ENCODE results near the gene BRCA2.

BRCA2 gene

DNA sequence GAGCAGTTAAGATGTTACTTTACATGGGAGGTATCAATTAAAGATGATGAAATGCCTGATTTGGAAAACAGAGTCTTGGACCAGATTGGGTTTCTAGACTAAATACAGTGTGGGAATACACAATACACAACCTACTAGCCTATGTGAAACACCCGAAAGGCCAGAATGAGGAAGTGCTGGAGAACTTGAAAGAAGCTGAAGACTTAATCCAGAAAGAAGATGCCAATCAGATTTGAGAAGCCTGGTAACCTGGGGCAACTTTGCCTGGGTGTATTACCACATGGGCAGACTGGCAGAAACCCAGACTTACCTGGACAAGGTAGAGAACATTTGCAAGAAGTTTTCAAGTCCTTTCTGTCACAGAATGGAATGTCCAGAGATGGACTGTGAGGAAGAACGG lies 69.4 kb downstream of the BRCA2 start:
- no peak for DNase-seq

DNA sequence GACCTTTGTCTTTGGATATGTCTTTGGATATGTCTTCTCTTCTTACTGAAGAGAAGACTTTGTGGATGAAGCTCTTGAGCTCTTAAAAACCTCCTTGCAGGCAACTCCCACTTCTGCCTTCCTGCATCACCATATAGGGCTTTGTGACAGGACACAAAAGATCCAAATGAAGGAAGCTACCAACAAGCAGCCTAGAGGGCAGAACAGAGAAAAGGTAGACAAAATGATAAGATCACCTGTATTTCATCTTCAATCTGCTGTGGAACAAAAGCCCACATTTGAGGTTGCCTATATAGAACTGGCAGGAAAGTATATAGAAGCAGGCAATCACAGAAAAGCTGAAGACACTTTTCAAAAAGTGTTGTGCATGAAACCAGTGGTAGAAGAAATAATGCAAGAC lies 70.1 kb downstream of the BRCA2 start:
- no peak for DNase-seq

DNA sequence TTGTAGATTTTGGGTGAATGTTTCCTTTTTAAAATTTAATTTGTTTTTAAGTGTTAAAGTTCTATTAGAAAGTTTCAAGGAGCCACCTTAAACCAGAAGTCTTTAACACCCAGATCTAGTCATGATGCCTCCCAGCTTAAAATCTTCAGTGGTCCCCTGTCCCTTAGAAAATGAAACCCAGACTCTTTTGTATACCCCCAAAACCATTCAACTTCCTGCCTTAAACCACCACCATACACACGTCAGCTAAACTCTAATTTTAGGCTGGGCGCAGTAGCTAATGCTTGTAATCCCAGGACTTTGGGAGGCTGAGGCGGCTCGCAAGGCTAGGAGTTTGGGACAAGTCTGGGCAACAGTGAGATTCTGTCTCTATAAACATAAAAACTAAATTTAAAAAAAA lies 74.7 kb downstream of the BRCA2 start:
- no peak for DNase-seq

GRCh38 chr13:32390484-32390883 lies 75.2 kb downstream of the BRCA2 start:
- DNase-seq: no peak

DNA sequence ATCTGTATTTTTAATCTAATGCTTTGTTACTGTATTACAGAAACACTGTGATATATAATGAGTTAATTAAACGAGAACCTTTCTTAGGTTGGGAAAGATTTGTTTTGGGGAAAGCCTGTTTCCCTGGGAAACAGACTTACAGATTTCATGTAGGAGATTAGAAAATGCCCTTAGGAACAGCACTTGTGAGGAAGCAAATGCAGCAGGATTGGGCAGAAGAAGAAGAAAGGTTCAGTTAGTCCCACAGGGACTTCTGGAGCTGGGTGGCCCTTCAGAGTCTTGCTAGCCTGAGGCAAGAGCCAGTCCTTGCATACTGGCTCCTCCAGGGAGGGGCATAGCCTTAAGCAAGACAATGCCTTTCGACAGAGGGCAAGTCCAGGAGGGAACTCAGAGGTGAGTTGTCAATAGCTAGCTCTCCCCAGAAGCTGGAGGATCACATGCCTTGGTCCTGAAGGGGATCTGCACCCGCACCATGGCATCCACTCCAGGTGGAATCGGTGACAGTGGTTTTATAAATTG lies 75.9 kb downstream of the BRCA2 start:
- no peak for DNase-seq

- DNase-seq: no peak
Observed at GRCh38 chr13:32403108-32403507, 87.8 kb downstream of the BRCA2 start.

DNA sequence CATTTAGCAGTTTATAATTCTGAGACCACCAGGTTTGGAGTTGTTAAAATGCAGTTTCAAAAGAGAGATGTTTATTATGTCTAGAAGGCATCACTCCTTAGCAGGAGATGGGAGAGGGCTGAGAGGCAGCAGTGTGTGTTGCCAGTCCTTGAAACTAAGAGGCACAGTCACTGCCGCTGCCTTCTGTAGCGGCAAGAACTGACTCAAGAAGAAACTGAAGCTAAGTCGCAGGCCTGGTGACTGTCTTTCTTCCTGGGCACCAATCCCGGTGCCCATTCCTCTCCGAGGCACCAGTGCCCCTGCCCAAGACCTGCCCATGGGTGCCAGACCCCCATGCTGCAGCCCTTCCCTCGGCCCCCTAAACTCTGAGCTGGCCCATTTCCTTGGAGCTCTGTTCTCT lies 92.5 kb downstream of the BRCA2 start:
- no peak for DNase-seq

DNA sequence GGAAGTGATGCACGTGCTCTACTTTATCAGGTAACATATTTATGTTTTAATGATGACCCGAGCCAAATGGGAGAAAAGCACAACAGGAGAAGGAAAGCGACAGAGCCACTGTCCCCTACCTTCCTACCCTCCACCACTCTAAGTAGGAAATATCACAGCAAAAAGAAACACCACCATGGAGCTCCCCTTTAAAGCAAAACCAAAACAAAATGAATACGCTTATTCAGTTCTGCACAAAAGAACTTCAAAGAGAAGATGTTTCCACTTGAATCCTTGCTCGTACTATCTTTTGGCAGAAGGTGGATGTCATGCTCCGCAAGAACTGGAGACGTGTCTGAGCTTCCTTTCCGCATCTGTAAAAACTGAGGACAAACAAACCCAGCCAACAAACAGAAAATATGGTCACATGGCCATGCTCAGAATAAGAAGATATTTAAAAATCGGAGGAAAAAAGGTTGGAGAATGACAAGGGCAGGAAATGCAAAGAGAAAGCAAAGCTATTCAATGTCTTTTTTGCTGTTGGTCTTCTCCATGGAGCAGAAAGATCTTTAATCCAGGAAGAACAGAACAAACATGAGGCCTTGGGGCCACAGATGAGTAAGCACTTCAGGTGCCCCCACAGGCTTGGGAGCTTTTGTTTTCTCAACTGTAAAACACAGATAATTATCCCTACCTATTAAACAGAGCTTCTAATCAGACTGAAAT lies 93.1 kb downstream of the BRCA2 start:
- no peak for DNase-seq

GRCh38 chr13:32409001-32409313 lies 93.6 kb downstream of the BRCA2 start:
- DNase-seq: no peak

GRCh38 chr13:32409561-32410421 lies 94.5 kb downstream of the BRCA2 start:
- peak; percentile 7 for DNase-seq

- DNase-seq: no peak
Observed at GRCh38 chr13:32413284-32413683, 98.0 kb downstream of the BRCA2 start.

DNA sequence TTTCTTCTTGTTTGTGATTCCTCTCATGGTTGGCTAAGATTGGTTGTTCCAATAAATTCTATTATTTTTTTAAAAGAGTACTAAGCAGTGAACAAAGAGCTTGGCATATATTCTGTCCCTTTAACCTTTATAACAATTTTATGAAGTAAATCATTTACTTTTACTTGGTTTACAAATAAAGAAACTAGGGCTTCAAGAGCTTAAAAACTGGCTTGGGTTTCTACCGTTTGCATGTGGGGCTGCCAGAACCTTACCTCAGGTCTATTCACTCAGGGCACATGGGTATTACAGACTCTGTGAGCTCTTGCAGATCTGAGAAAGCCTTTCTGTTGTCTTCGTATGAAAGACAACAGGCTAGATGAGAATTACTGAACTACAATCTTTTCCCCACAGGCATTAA lies 99.3 kb downstream of the BRCA2 start:
- no peak for DNase-seq

GRCh38 chr13:32415019-32415418 lies 99.7 kb downstream of the BRCA2 start:
- DNase-seq: no peak

GRCh38 chr13:32417995-32418394 lies 102.7 kb downstream of the BRCA2 start:
- DNase-seq: no peak

- DNase-seq: no peak
Observed at GRCh38 chr13:32419862-32420261, 104.6 kb downstream of the BRCA2 start.

GRCh38 chr13:32423592-32423991 lies 108.3 kb downstream of the BRCA2 start:
- DNase-seq: no peak

DNA sequence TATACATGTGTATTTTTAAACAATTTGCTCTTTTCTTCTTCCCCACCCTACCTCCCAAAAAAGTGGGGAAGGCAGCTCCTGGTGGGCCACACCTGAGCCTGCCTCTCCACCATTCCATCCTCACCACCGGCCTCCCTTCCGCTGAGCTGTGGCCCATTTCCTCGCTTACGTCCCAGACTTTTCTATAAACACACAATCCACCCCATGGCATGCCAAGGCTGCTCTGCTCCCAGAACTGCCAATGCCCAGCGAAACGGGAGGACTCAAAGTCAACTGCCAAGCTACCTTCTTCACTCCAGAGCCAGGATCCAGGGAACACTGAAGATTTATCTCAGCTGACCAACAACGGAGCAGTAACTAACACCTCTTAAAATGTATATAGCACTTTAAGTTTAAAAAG lies 109.8 kb downstream of the BRCA2 start:
- no peak for DNase-seq

- DNase-seq: no peak
Observed at GRCh38 chr13:32426191-32426989, 111.1 kb downstream of the BRCA2 start.

- DNase-seq: no peak
Observed at GRCh38 chr13:32426990-32427851, 111.9 kb downstream of the BRCA2 start.

GRCh38 chr13:32427852-32428580 lies 112.7 kb downstream of the BRCA2 start, which contains the start of gene N4BP2L1:
N4BP2L1 (minus strand) TSS chr13:32428130; CDS start chr13:32428082, 48 bp downstream.
- DNase-seq: no peak

DNA sequence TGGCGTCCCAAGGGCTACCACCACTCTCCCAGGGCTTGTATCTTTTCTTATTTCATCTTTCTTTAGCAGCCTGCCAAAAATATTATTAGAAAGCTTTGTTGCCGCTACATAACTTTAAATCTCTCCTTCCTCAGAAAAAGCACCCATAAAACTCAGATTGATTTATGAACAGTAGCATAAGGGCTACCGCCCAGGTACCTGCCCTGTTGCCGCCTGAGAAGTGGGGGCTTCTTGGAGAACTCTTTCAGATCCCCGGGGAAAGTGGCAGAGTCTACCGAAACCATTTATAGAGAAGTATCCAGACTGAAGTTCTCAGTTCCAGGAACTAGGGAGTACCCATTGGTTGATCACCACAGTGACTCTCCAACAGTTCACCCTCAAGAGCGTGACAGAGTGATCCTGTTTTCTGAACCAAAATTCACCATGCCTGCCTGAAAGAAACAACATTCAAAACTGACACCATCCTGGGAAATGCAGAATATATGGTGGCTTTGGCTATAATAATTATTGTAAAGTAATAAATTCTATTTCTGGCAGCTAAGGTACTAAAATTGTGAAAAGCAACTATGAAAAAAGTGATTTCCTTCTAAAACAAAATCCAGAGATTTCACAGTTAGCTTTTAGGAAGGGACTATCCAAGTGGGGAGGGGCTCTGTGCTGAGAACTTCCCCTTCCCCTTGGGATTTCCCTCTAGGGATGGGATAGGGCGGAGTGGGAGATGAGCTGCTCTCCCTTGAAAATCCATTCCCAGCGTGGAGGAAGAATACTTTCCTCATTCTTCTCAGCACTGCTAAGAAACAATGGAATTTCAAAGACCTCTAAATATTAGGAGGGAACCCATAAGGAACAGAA lies 113.5 kb downstream of the BRCA2 start:
- no peak for DNase-seq
